GM12891 (cell line): ENCODE measurements around the gene SPAG16.

Source experiments
- POLR2A ChIP-seq: IDR thresholded peaks from 2 replicates; pipeline ENCODE4 v1.6.1; 2011; ENCODE audit warnings: low read depth, low read length, control low read depth
- POLR2AphosphoS5 ChIP-seq: IDR thresholded peaks from 2 replicates; pipeline ENCODE4 v1.6.1; 2011; ENCODE audit warnings: low read depth, low read length, control low read depth
- POU2F2 ChIP-seq: IDR thresholded peaks from 2 replicates; pipeline ENCODE4 v1.6.1; 2011; ENCODE audit warnings: low read depth, mild to moderate bottlenecking, control low read depth, low read length, moderate library complexity
- SPI1 ChIP-seq: IDR thresholded peaks from 2 replicates; pipeline ENCODE4 v1.6.1; 2011; ENCODE audit warnings: low read depth, low read length, control low read depth
- TAF1 ChIP-seq: IDR thresholded peaks from 2 replicates; pipeline ENCODE4 v1.6.1; 2011; ENCODE audit warnings: low read depth, low read length, control low read depth

DNA sequence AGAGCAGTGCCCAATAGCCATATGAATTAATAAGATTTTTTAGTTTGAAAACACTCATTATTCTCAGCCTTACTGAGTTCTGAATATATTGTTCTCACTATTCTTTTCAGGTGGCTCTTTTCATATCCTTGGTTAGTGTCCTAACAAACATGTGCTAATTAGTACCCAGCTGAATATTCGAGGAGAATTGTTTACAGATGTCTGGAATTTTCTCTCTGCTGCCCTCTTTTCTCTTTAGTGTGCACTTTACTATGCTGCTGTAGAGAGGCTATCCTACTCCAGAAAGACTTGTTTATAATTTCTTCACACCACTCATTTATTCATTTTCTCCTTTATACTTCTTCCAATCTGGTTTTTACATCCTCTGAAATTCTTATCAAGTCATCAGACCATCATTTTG lies 405.3 kb downstream of the SPAG16 start:
- no peak for TF ChIP-seq POLR2AphosphoS5
- no peak for TF ChIP-seq SPI1
- no peak for TF ChIP-seq TAF1
- TF ChIP-seq POLR2A: no peak
- TF ChIP-seq POU2F2: no peak
